Measurements from ENCODE around the gene BCCIP. TPM values are rescaled to one million over a fixed set of nuclear protein-coding genes. Genes with fewer than 3 reads are reported as not detected.

The BCCIP gene
- total RNA-seq, 1 donor from 2014 or later, result 30.9 TPM

DNA sequence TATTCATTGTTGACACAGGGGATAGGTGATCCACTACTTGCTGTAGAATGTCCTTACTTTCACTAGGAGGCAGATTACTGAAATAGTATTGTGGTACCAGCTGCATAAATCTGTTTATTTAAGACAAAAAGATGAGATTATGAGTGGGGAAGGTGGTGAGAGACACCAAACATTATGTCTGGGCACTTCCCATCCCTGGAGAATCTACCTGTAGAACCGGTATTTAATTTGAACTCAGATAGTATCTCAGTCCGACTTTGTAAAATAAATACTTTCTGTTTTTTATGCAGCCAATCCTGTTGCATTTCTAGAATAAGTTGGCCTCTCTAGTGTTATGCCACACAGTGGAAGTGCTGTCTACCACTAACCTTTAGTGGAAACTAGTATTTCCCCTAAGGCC is 13.4 kb downstream of the BCCIP start:
- H3K4me1 ChIP-seq, result no peaks in the 10 kb centered on the region
- H3K4me3 ChIP-seq, result no peak overlapping the region
- no peak overlapping the region for H3K27ac ChIP-seq
- intact Hi-C loops (cut with DNase I), result no loop called here
- DNase-seq (ENCODE audit: extremely low spot score in 2 of 2), result no peak
- H3K36me3 ChIP-seq, result peaks cover 0 to 88% of the 10 kb centered on the region in 2 donors
- H3K27me3 ChIP-seq, result no peaks in the 10 kb centered on the region
- TF ChIP-seq POLR2A (IDR thresholded peaks at IDR 0.05) (no peak), CTCF (IDR thresholded peaks at IDR 0.05) (no peak), POLR2AphosphoS5 (IDR thresholded peaks at IDR 0.05; ENCODE audit: insufficient read depth in 1 of 2, low read depth in 1 of 2) (no peak)
- no peaks in the 10 kb centered on the region for H3K9me3 ChIP-seq

- Histone ChIP-seq H3K4me1 (no peaks in the 10 kb centered on the region), H3K27me3 (no peaks in the 10 kb centered on the region), H3K36me3 (peaks cover 0 to 71% of the 10 kb centered on the region in 2 donors), H3K27ac (no peak overlapping the region), H3K4me3 (no peak overlapping the region), H3K9me3 (no peaks in the 10 kb centered on the region)
- intact Hi-C loops (cut with DNase I), result no loop called here
- no peak for DNase-seq (ENCODE audit: extremely low spot score in 2 of 2)
- no peak for TF ChIP-seq POLR2AphosphoS5 (IDR thresholded peaks at IDR 0.05; ENCODE audit: insufficient read depth in 1 of 2, low read depth in 1 of 2)
These were observed 15.6 kb downstream of the BCCIP start for GRCh38 chr10:125838802-125839575.

GRCh38 chr10:125840406-125840805 is 17.1 kb downstream of the BCCIP start:
- H3K4me3 ChIP-seq, result no peak overlapping the region
- no peaks in the 10 kb centered on the region for H3K9me3 ChIP-seq
- no peak for TF ChIP-seq POLR2AphosphoS5 (IDR thresholded peaks at IDR 0.05; ENCODE audit: insufficient read depth in 1 of 2, low read depth in 1 of 2)
- TF ChIP-seq CTCF (IDR thresholded peaks at IDR 0.05), result no peak
- TF ChIP-seq POLR2A (IDR thresholded peaks at IDR 0.05), result no peak
- no peaks in the 10 kb centered on the region for H3K27me3 ChIP-seq
- peaks cover 0 to 58% of the 10 kb centered on the region in 2 donors for H3K36me3 ChIP-seq
- no peak for DNase-seq (ENCODE audit: extremely low spot score in 2 of 2)
- intact Hi-C loops (cut with DNase I), result no loop called here
- H3K4me1 ChIP-seq, result no peaks in the 10 kb centered on the region
- H3K27ac ChIP-seq, result no peak overlapping the region

GRCh38 chr10:125840955-125841354 is 17.6 kb downstream of the BCCIP start:
- intact Hi-C loops (cut with DNase I), result no loop called here
- H3K9me3 ChIP-seq, result no peaks in the 10 kb centered on the region

GRCh38 chr10:125843603-125844329 is 20.4 kb downstream of the BCCIP start:
- Histone ChIP-seq H3K36me3 (peaks cover 0 to 26% of the 10 kb centered on the region in 2 donors), H3K27ac (no peak overlapping the region)

More at GRCh38 chr10:125840955-125841354, 17.6 kb downstream of the BCCIP start:
- H3K4me3 ChIP-seq, result no peak overlapping the region
- H3K27me3 ChIP-seq, result no peaks in the 10 kb centered on the region
- H3K27ac ChIP-seq, result no peak overlapping the region
- DNase-seq (ENCODE audit: extremely low spot score in 2 of 2), result no peak
- TF ChIP-seq POLR2A (IDR thresholded peaks at IDR 0.05) (no peak), POLR2AphosphoS5 (IDR thresholded peaks at IDR 0.05; ENCODE audit: insufficient read depth in 1 of 2, low read depth in 1 of 2) (no peak), CTCF (IDR thresholded peaks at IDR 0.05) (no peak)
- H3K4me1 ChIP-seq, result no peaks in the 10 kb centered on the region
- H3K36me3 ChIP-seq, result peaks cover 0 to 53% of the 10 kb centered on the region in 2 donors

More at GRCh38 chr10:125843603-125844329, 20.4 kb downstream of the BCCIP start:
- H3K4me1 ChIP-seq, result no peaks in the 10 kb centered on the region
- intact Hi-C loops (cut with DNase I), result no loop called here
- no peak overlapping the region for H3K4me3 ChIP-seq
- TF ChIP-seq POLR2AphosphoS5 (IDR thresholded peaks at IDR 0.05; ENCODE audit: insufficient read depth in 1 of 2, low read depth in 1 of 2) (no peak), POLR2A (IDR thresholded peaks at IDR 0.05) (no peak)
- H3K9me3 ChIP-seq, result no peaks in the 10 kb centered on the region
- no peaks in the 10 kb centered on the region for H3K27me3 ChIP-seq
- no peak for DNase-seq (ENCODE audit: extremely low spot score in 2 of 2)
